ENCODE measurements around the gene ZRANB3. TPM values are rescaled to one million over a fixed set of nuclear protein-coding genes. Genes with fewer than 3 reads are reported as not detected.

The ZRANB3 gene
- total and polyA plus RNA-seq, 8 donors, result 0.91 to 6.1 (median 4.1) TPM

DNA sequence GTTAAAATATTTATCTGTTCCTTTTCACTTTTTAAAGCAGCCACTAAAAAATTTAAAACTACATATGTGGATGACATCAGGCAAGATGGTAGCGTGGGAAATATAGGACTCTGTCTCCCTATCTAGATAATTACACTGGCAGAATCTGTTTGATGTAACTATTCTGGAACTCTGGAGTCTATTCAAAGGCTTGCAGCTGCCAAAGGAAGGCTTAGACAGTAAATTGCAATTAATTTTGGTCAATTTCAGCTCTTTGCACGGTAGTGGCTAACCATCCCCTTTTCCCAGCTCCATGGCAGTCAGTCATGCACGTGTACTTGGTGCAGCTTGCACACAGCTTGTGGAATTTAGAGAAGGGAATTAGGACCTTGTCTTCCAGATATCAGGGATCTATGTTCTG lies 343.7 kb downstream of the ZRANB3 start:
- WGBS, 2 donors, result 89 to 100% methylated on average over 3 of the region's 3 CpGs
- H3K4me1 ChIP-seq, result no peaks in the 10 kb centered on the region
- intact Hi-C loops (cut with DNase I), result no loop called here
- no peak for FAIRE-seq
- no peak for DNase-seq
- no peaks in the 10 kb centered on the region for H3K27me3 ChIP-seq
- no peak overlapping the region for H3K27ac ChIP-seq
- H3K36me3 ChIP-seq, result no peaks in the 10 kb centered on the region
- no peak for ATAC-seq
- no peaks in the 10 kb centered on the region for H3K9me3 ChIP-seq
- TF ChIP-seq, protein P1, sequence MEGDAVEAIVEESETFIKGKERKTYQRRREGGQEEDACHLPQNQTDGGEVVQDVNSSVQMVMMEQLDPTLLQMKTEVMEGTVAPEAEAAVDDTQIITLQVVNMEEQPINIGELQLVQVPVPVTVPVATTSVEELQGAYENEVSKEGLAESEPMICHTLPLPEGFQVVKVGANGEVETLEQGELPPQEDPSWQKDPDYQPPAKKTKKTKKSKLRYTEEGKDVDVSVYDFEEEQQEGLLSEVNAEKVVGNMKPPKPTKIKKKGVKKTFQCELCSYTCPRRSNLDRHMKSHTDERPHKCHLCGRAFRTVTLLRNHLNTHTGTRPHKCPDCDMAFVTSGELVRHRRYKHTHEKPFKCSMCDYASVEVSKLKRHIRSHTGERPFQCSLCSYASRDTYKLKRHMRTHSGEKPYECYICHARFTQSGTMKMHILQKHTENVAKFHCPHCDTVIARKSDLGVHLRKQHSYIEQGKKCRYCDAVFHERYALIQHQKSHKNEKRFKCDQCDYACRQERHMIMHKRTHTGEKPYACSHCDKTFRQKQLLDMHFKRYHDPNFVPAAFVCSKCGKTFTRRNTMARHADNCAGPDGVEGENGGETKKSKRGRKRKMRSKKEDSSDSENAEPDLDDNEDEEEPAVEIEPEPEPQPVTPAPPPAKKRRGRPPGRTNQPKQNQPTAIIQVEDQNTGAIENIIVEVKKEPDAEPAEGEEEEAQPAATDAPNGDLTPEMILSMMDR (IDR thresholded peaks at IDR 0.05), result no peak
- H3K4me3 ChIP-seq, result no peak overlapping the region

DNA sequence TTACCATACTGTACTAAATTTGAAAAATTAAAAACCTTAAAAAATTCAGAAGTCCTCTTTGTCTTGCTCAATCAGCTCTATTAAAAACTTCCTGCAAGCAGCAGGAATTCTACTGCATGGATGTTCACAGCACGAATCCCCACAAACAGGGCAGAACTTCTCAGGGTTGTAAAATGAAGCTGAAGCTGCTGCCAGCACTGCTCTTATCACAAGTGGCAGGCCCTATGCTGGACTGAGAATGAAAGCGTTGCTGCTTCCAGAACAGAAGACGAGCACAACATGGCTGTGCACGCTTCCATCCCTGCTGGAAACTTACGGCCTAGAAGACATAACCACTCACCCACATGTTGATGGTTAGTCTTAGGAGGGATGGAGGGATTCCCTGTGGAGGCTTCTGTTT lies 345.0 kb downstream of the ZRANB3 start:
- Histone ChIP-seq H3K27me3 (no peaks in the 10 kb centered on the region), H3K9me3 (no peaks in the 10 kb centered on the region), H3K36me3 (no peaks in the 10 kb centered on the region), H3K4me1 (no peaks in the 10 kb centered on the region), H3K4me3 (no peak overlapping the region), H3K27ac (no peak overlapping the region)
- FAIRE-seq (no peak), DNase-seq (no peak), ATAC-seq (no peak)
- intact Hi-C loops (cut with DNase I), result no loop called here
- 92 to 94% methylated on average over 5 of the region's 5 CpGs for WGBS, 2 donors
- TF ChIP-seq, protein P1 (IDR thresholded peaks at IDR 0.05), result no peak

DNA sequence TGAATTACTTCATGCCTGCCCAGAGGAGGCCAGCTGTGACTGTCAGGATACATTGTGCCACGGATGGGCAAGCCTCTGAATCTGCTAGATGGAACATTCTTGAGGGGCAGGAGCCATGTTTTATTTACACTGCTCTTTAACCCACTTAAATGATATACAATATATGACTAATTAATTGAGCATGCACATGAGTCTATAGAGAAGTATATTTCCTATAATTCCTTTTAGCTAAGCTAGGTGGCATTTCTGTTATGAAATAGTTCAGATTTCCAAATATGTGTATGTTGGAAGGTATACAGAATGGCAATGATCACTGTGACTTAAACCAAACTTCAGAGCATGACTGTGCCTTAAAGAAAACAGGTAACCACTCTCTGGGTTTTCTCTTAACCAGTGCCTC lies 347.2 kb downstream of the ZRANB3 start:
- whole genome bisulfite sequencing, 2 donors, result 83 to 85% methylated on average over 1 of the region's 1 CpG

DNA sequence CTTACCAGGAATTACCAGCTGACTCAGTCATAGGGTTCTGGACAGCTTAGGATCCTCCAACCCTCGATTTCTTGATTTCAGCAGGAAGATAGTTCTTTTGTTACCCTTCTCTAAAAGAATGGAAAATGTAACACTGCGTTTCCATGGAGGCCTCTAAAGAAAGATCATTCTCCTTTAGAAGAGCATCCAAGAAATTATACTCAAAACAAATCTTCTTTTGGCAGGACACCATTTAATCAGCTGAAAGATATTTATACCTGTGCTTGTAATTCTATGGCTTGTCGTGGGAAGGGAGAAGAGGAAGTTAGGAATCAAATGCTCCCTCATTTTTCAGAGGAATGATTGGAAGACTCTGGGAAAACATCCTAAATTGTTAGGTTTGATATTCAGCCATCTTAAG lies 348.4 kb downstream of the ZRANB3 start:
- Histone ChIP-seq H3K27me3 (no peaks in the 10 kb centered on the region), H3K4me1 (no peaks in the 10 kb centered on the region), H3K4me3 (no peak overlapping the region), H3K36me3 (no peaks in the 10 kb centered on the region), H3K9me3 (no peaks in the 10 kb centered on the region), H3K27ac (no peak overlapping the region)
- TF ChIP-seq, protein P1 (IDR thresholded peaks at IDR 0.05), result no peak
- DNase-seq (no peak), FAIRE-seq (no peak), ATAC-seq (no peak)
- WGBS, 2 donors, result 80 to 84% methylated on average over 3 of the region's 3 CpGs
- intact Hi-C loops (cut with DNase I), result no loop called here

More for the DNA sequence above, 347.2 kb downstream of the ZRANB3 start:
- no peaks in the 10 kb centered on the region for H3K9me3 ChIP-seq
- FAIRE-seq (no peak), DNase-seq (no peak), ATAC-seq (no peak)
- intact Hi-C loops (cut with DNase I), result no loop called here
- H3K27me3 ChIP-seq, result no peaks in the 10 kb centered on the region
- H3K4me3 ChIP-seq, result no peak overlapping the region
- H3K4me1 ChIP-seq, result no peaks in the 10 kb centered on the region
- no peak overlapping the region for H3K27ac ChIP-seq
- TF ChIP-seq, protein P1 (IDR thresholded peaks at IDR 0.05), result no peak
- no peaks in the 10 kb centered on the region for H3K36me3 ChIP-seq

DNA sequence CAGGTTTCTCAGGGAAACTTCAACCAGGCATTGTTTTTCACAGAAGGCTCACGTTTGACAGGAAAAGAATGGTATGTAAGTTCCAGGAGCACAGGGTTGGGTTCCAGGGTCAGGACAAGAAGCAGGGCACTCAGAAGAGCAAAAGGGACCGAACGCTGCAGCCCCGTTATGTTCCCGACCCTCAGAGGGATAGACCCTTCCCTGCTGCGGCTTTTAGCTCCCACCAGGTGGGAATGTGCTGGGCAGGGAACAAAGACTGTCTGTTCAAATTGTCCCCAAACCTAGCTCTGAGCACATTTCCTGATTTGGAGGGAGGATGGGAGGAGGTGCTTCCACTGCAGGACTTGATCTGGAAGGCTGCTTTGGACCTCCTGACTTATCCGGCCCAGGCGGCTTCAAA lies 348.8 kb downstream of the ZRANB3 start:
- DNase-seq (no peak), FAIRE-seq (no peak), ATAC-seq (no peak)
- Histone ChIP-seq H3K4me3 (no peak overlapping the region), H3K9me3 (no peaks in the 10 kb centered on the region), H3K36me3 (no peaks in the 10 kb centered on the region), H3K27ac (no peak overlapping the region), H3K27me3 (no peaks in the 10 kb centered on the region), H3K4me1 (no peaks in the 10 kb centered on the region)
- WGBS, 2 donors, result 83 to 84% methylated on average over 8 of the region's 8 CpGs
- intact Hi-C loops (cut with DNase I), result no loop called here
- TF ChIP-seq, protein P1 (IDR thresholded peaks at IDR 0.05), result no peak
